Rectal smooth muscle tissue (tissue), 1 donor: ENCODE data around the gene TMEM63B.
"Not testable (repeated sequence)": the region's sequence is repeated elsewhere in the genome, so short reads cannot be mapped to it uniquely, and the experiment has no call there.

ENCODE experiments used
- H3K27ac ChIP-seq: one replicate; pipeline ENCODE4 v1.7.0; 2013; ENCODE audit warnings: low read depth, low read length, inconsistent platforms
- H3K27me3 ChIP-seq: one replicate; pipeline ENCODE4 v1.7.0; 2013; ENCODE audit warnings: low read length; ENCODE audit not compliant: control insufficient read depth, insufficient read depth
- H3K36me3 ChIP-seq: one replicate; pipeline ENCODE4 v1.7.0; 2013; ENCODE audit warnings: low read length; ENCODE audit not compliant: control insufficient read depth, insufficient read depth
- H3K4me1 ChIP-seq: one replicate; pipeline ENCODE4 v1.7.0; 2013; ENCODE audit warnings: low read length; ENCODE audit not compliant: control insufficient read depth, insufficient read depth
- H3K4me3 ChIP-seq: one replicate; pipeline ENCODE4 v1.7.0; 2013; ENCODE audit warnings: low read length
- H3K9ac ChIP-seq: one replicate; pipeline ENCODE4 v1.7.0; 2013; ENCODE audit warnings: low read length

The TMEM63B gene

DNA sequence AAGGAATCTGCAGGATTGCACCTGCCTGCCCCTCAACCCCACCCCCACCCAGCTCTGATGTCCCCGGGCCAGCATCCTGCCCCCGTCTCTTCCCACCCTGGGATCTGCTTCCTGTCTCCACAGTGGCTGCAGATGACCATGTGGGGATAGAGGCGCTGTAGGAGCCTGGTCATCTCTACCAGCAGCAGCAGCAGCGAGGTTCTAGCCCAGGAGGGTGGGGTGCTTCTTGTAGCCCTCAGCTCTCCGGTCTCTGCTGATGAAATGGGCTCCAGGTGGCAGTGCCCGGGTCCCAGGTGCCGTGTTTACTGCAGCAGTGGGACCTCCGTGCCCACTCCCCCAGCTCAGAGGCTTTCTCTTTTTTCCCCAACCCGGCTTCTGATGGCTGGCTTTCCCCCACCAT lies 56.4 kb downstream of the TMEM63B start:
- Histone ChIP-seq H3K27ac (no peak overlapping the region), H3K4me3 (no peak overlapping the region), H3K4me1 (no peaks in the 10 kb centered on the region), H3K9ac (no peak overlapping the region), H3K27me3 (no peaks in the 10 kb centered on the region), H3K36me3 (no peaks in the 10 kb centered on the region)

DNA sequence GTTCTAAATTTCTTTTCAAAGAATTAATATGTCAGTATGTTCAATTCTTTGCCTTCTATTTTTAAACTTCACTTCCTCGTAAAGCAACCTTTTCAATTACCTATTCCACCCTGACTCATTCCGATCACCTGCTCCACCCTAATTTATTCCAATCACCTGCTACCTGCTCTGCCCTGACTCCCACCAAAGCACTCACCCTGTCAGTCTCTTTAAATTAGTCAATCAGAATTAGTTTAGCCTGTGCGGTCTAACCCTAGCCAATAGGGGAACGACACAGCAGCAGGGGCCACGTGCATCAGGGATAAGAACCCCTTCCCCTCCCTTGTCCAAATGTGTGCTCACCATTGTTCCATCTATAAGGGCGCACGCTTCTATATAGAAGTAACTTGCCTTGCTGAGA lies 58.0 kb downstream of the TMEM63B start:
- H3K4me1 ChIP-seq, H3K27ac ChIP-seq, H3K9ac ChIP-seq, H3K27me3 ChIP-seq, H3K4me3 ChIP-seq, H3K36me3 ChIP-seq: not testable (repeated sequence)

DNA sequence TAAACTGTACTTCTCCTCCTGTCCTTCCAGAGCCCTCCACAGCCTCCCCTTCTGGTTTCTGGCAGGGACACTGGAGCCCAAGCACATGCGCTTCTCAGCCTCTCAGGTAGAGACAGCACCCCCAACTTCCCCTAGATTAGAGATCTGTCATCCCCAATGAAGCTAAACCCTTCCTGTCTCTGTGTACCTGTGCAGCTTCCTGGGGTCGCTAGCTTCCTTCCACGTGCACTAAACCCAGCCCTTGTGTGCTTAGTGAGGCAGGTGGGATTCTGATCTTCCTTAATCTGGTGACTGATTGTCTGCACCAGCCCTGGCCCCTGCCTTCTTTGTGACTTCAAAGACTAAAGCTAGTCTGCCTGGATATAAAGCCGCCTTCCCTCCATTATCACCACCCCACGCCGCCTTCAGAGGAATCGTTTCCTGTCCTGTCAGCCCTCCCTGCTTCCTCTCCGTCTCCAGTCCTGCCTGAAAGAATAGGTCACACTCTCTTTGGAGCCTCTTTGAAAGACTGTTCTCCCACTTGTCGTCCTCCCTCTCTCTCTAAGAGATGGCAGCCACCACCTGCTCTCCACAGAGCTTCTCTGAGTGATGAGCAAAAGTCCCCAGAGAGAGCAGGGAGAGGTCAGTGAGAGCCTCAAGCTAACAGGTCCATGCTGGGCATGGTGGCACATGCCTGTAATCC lies 58.7 kb downstream of the TMEM63B start:
- Histone ChIP-seq H3K27ac (no peak overlapping the region), H3K36me3 (no peaks in the 10 kb centered on the region), H3K4me3 (no peak overlapping the region), H3K27me3 (no peaks in the 10 kb centered on the region), H3K4me1 (no peaks in the 10 kb centered on the region), H3K9ac (no peak overlapping the region)

DNA sequence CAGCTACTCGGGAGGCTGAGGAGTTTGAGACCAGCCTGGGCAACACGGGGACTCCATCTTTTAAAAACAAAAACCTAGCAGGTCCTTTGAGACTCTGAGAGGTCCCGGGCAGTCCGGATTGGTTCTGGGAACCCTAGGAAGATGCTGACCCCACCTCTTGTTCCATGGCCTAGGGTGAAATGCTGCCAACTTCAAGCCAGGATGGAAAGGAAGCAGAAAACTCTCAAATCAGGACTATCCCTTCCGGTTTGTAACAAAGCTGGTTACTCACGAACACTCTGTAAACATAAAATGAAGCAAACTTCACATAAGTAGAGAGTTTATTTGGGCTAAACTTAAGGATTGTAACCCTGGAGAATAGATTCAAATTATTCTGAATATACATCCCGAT lies 59.3 kb downstream of the TMEM63B start:
- H3K4me1 ChIP-seq, result no peaks in the 10 kb centered on the region
- H3K27ac ChIP-seq, result no peak overlapping the region
- no peaks in the 10 kb centered on the region for H3K27me3 ChIP-seq
- H3K9ac ChIP-seq, result no peak overlapping the region
- no peak overlapping the region for H3K4me3 ChIP-seq
- no peaks in the 10 kb centered on the region for H3K36me3 ChIP-seq

GRCh38 chr6:44188819-44189218 lies 61.5 kb downstream of the TMEM63B start:
- Histone ChIP-seq H3K9ac (no peak overlapping the region), H3K27ac (no peak overlapping the region), H3K27me3 (no peaks in the 10 kb centered on the region), H3K36me3 (no peaks in the 10 kb centered on the region), H3K4me3 (no peak overlapping the region), H3K4me1 (no peaks in the 10 kb centered on the region)

GRCh38 chr6:44189257-44189656 lies 61.9 kb downstream of the TMEM63B start:
- no peak overlapping the region for H3K27ac ChIP-seq
- H3K9ac ChIP-seq, result no peak overlapping the region
- H3K27me3 ChIP-seq, result no peaks in the 10 kb centered on the region
- no peaks in the 10 kb centered on the region for H3K36me3 ChIP-seq
- H3K4me1 ChIP-seq, result no peaks in the 10 kb centered on the region
- no peak overlapping the region for H3K4me3 ChIP-seq

DNA sequence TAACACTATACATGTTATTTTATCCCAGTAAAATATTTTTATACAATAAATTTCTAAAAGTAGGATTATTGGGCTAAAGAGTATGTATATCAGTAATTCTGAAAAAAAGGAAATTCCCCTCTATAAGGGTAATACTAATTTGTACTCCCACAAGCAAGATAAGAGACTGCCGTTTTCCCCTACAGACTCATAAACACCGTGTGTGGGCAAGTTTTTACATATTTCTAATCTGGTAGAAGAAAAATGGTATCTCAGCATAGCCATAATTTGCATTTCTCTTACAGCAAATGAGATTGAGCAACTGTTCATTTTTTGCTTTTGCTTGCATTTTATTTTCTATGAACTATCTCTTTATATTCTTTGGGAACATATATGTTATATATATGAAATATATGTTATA lies 63.4 kb downstream of the TMEM63B start:
- H3K9ac ChIP-seq, result no peak overlapping the region
- H3K27ac ChIP-seq, result no peak overlapping the region
- no peaks in the 10 kb centered on the region for H3K27me3 ChIP-seq
- H3K36me3 ChIP-seq, result no peaks in the 10 kb centered on the region
- H3K4me1 ChIP-seq, result no peaks in the 10 kb centered on the region
- H3K4me3 ChIP-seq, result no peak overlapping the region

DNA sequence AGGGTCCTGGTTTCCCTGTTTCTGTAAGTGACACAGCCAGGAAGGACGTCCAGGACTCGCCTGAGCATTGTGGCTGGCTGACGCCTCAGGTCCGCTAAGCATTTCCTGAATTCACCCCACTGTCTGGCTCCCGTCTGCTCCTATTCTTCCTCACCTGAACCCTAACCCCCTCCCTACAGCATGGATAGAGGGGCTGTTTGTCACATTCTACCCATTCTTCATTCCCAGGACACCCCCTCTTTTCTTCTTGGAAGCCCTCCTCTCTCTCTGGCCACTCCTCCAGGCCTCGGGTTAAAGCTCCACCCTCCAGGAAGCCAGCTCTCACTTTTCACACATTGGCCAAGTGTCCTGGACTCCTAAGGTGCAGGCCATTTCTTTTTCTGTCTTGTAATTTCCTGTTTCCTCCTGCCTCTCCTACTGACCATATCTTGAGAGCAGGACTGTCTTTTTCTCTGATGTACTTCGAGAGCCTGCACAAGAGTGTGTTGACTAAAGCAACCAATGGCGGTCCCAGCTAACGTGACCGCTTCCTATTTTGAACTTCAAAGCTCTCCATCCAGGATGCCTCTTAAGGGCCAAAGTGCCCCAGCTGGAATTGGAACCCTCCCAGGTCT lies 65.2 kb downstream of the TMEM63B start:
- Histone ChIP-seq H3K27ac (no peak overlapping the region), H3K36me3 (no peaks in the 10 kb centered on the region), H3K9ac (no peak overlapping the region), H3K4me1 (no peaks in the 10 kb centered on the region), H3K4me3 (no peak overlapping the region), H3K27me3 (no peaks in the 10 kb centered on the region)

- H3K4me1 ChIP-seq, result no peaks in the 10 kb centered on the region
- H3K4me3 ChIP-seq, result no peak overlapping the region
- H3K27ac ChIP-seq, result no peak overlapping the region
- H3K36me3 ChIP-seq, result no peaks in the 10 kb centered on the region
- no peak overlapping the region for H3K9ac ChIP-seq
- no peaks in the 10 kb centered on the region for H3K27me3 ChIP-seq
Observed at GRCh38 chr6:44193307-44193910, 66.1 kb downstream of the TMEM63B start.

DNA sequence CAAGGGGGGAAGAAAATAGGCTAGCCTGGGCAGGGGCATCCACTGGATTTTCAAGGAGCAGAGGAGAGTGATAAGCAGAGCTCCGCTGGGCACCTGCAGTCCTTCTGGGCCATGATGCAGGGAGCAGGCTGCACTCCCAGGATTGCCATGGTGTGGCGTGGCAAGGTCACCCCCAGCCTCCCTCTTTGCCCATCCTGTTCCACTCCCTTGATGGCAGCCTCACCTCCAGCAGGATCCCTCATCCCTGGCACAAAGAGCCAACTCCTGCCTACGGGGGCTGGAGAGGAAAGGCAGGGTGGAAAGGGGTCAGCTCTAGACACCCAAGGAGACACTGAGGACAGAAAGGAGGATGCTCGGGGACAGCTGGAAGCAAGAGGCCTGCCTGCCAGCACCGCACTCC lies 67.0 kb downstream of the TMEM63B start:
- H3K4me1 ChIP-seq, result no peaks in the 10 kb centered on the region
- H3K4me3 ChIP-seq, result no peak overlapping the region
- no peak overlapping the region for H3K9ac ChIP-seq
- H3K27ac ChIP-seq, result no peak overlapping the region
- no peaks in the 10 kb centered on the region for H3K27me3 ChIP-seq
- no peaks in the 10 kb centered on the region for H3K36me3 ChIP-seq

DNA sequence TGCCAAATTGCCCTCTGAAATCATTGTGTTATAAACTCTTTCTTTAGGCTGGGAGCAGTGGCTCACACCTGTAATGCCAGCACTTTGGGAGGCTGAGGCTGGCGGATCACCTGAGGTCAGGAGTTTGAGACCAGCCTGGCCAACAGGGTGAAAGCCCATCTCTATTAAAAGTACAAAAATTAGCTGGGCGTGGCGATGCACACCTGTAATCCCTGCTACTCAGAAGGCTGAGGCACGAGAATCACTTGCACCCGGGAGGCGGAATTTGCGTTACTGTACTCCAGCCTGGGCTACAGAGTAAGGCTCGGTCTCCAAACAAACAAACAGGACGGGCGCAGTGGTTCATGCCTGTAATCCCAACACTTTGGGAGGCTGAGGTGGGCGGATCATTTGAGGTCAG lies 69.0 kb downstream of the TMEM63B start:
- not testable (repeated sequence) for H3K4me1 ChIP-seq, H3K9ac ChIP-seq, H3K36me3 ChIP-seq, H3K4me3 ChIP-seq, H3K27me3 ChIP-seq, H3K27ac ChIP-seq

- H3K36me3 ChIP-seq, result no peaks in the 10 kb centered on the region
- H3K27ac ChIP-seq, result no peak overlapping the region
- no peaks in the 10 kb centered on the region for H3K4me1 ChIP-seq
- H3K27me3 ChIP-seq, result no peaks in the 10 kb centered on the region
- H3K4me3 ChIP-seq, result no peak overlapping the region
- no peak overlapping the region for H3K9ac ChIP-seq
Observed at GRCh38 chr6:44198684-44199083, 71.3 kb downstream of the TMEM63B start.

- no peak overlapping the region for H3K9ac ChIP-seq
- H3K4me1 ChIP-seq, result no peaks in the 10 kb centered on the region
- no peaks in the 10 kb centered on the region for H3K27me3 ChIP-seq
- H3K4me3 ChIP-seq, result no peak overlapping the region
- H3K27ac ChIP-seq, result no peak overlapping the region
- no peaks in the 10 kb centered on the region for H3K36me3 ChIP-seq
Observed at GRCh38 chr6:44199883-44200282, 72.5 kb downstream of the TMEM63B start.
